ENCODE measurements around the gene ABLIM3.

Gene ABLIM3

DNA sequence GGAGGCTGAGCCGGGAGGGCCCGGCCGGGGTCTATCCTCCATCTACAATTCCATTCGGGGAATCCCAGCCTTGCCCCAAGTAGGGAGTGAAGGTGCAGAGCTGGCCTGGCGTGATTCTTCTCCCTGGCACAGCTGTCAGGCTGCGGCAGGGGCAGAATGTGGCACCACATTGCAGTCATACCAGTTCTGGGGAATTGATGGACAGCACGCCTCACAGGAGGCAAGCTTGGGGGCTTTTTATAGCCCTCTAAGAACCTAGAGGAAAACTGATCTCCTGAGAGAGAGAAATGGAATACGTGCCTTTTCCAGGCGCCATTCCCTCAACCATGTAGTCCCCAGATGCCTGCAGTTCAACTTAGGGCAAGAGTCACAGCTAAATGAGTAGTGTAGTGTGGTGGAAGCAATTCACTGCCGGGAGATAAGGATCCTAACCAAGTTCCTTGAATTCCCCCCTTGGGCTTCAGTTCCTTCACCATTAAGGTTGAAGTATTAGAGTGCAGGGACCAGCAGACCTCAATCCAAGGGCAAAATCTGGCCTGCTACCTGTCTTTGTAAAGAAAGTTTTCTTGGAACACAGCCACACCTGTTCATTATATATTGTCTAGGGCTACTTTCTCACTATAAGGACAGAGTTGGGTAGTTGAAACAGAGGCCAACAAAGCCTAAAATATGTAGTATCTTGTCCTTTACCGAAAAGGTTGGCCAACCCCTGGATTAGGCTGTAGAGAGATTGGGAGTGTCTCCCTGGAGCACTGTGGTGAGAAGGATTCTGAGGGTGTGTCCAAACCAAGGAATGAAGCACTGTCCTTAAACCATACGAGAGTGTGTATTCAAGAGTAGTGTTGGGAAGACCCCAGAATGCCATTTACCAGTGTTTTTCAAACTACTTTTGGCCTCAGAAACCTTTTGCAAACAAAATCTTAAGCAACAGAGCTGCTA lies 141.0 kb downstream of the ABLIM3 start:
- no peak for DNase-seq (ENCODE audit: low read depth)

DNA sequence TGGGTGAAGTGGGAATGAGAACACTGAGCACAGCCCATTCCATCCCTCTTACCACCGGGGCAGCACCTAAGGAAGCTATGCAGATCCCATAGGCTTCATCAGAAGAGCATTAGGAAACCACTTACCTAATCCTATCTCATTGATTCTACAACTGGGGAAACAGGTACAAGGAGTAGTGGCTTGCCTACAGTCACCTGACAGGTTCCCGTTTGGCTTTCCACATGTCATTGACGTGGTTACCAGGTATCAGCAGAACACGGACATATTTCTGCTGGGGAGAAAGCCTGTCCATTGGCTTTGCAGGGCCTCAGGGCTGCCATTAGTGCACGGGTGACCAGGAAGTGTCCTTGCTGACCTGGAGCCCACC lies 141.7 kb downstream of the ABLIM3 start:
- no peak for DNase-seq (ENCODE audit: low read depth)

DNA sequence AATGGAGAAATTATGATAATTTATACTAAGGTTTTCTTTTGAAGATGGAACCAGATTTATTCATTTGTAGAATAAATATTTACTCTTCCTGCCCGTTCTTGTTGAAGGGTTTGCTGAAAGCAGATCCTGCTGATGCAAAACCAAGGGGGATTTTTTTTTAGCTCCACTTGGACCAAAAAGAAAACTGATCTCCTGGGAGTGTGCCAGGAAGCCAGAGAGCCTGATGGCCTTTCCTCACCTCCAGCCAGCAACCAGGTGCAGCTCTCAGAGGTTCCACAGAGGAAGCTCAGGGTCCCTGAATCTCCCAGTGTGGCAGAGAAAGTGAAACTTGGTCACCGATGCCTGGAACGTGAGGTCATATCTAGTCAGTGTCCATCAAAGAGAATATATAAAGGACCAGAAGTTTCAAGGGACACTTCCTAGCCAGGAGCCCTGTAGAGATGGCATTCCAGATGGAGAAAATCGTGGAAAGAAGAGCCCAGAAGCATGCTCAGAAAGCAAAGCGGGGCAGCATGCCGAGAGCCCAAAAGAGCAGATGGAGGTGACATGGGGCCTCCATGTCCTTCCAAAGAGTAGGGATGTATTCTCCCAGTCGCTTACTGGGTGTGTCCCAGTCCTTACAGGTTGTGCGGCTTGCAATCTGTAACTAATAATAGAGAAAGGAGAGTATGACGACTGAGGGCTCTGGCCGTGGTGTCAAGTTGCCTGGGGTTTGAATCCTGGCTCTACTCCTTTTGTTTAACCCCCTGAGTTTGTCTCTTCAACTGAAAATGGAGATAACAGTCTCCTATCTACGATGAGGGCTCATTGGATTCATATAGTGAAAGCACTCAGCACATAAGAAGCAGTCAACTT lies 142.6 kb downstream of the ABLIM3 start:
- no peak for DNase-seq (ENCODE audit: low read depth)

DNA sequence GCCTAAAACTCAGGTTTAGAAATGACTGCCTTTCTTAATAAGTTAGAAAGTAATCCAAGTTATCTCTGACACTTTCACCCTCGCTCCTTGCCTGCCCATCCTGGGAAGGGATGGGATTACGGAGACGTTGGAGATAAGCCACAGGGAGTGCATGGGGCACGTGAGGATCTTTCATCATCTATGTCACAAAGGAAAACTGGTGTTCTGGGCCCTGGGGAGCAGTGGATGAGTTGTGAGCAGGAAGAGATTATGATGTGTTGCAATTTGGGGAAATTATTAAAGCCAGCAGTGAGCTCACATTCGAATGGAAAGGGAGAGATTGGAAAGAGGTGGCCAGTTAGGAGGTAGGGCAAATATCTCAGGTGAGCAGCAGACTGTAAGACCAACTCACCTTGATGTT lies 143.2 kb downstream of the ABLIM3 start:
- DNase-seq (ENCODE audit: low read depth) = no peak

GRCh38 chr5:149285153-149285552 lies 143.9 kb downstream of the ABLIM3 start:
- no peak for DNase-seq (ENCODE audit: low read depth)

GRCh38 chr5:149288436-149288835 lies 147.1 kb downstream of the ABLIM3 start:
- DNase-seq (ENCODE audit: low read depth) = no peak

GRCh38 chr5:149289301-149289700 lies 148.0 kb downstream of the ABLIM3 start:
- DNase-seq (ENCODE audit: low read depth) = no peak

DNA sequence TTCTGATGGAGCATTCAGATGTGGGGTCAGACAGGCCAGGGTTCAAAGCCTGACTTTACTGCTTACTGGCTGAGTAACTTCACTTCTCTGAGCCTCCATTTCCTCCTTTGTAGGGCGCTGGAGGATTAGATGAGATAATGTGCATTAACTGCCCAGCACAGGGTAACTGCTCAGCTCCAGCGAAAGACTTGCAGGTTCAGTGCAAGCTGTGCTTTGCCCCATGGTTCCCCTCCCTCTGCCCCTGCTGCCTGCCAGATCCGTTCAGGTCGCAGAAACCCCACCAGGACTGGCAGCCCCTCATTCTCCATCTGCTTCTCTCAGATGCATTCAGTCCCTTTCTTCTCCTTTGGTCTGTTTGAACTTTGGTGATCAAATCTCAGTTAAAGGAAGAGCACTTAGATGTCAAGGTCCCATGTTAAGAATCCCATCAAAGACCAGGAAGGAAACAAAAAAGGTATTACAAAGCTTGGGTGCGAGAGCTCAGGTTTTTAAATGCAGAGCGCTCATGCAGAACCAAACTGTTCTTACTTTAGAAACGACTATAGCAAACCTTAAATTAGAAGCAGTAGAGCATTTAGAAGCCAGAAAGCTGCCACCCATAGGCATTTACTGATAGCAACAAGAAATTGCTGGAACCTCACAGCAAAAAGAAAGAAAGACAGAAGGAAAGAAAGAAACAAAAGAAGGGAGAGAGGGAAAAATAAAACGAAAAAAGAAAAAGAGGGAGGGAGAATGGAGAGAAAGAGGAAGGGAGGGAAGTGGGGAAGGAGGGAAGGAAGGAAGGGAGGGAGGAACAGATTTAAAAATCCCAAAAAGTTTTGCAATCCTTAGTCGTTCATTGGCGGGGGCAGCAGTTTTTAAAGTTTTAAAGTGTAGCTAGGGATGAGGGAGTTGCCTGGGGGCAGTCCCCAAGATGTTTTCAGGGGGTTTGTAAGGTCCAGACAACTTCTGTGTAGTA lies 153.9 kb downstream of the ABLIM3 start:
- DNase-seq (ENCODE audit: low read depth) = no peak

GRCh38 chr5:149297340-149298025 lies 156.2 kb downstream of the ABLIM3 start:
- no peak for DNase-seq (ENCODE audit: low read depth)

- no peak for DNase-seq (ENCODE audit: low read depth)
These were observed 156.9 kb downstream of the ABLIM3 start for GRCh38 chr5:149298163-149298562.

DNA sequence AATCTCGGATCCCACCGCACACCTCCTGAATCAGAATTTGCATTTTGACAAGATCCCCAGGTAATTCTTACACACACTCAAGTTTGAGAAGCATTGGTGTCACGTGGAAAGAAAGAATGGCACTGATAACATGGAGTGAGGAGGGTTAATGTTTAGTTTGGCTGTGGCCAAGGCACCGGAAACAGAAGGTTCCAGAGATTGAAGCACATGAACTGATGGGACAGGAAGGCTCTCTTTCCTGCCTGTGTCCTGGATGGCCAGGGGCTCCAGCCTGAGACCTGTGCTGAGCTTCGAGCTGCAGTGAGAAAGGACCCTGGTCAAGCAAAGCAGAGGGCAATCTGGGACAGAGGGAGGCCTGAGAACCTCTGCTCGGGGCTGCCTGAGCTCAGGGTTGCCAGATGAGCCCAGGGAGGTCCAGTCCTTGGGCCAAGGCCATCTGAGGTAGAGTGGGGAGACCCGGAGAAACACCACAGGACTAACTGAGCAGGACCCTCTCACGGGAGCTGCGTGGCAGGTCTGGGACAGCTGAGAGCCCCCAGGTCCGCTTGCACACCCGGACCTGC lies 157.6 kb downstream of the ABLIM3 start:
- no peak for DNase-seq (ENCODE audit: low read depth)

GRCh38 chr5:149299451-149300054 lies 158.3 kb downstream of the ABLIM3 start:
- no peak for DNase-seq (ENCODE audit: low read depth)

DNA sequence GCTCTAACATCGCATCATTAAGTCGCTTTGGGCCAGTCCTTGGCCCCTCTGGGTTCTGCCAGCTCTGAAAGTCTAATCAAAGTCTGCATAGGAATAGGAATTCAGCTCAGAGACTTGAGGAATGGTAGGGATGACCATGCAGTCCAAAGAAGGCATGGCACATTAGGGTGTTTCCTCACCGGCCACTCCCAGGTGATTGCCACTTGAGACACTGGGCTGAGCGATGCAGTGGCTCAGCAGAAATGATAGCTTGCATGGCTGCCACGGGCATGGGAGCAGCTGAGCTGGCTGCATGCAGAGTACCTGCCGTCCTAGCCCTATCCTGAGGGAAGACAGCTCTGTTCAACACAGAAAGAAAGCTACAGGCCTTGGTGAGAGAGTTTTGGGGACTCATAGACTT lies 159.1 kb downstream of the ABLIM3 start:
- no peak for DNase-seq (ENCODE audit: low read depth)

DNA sequence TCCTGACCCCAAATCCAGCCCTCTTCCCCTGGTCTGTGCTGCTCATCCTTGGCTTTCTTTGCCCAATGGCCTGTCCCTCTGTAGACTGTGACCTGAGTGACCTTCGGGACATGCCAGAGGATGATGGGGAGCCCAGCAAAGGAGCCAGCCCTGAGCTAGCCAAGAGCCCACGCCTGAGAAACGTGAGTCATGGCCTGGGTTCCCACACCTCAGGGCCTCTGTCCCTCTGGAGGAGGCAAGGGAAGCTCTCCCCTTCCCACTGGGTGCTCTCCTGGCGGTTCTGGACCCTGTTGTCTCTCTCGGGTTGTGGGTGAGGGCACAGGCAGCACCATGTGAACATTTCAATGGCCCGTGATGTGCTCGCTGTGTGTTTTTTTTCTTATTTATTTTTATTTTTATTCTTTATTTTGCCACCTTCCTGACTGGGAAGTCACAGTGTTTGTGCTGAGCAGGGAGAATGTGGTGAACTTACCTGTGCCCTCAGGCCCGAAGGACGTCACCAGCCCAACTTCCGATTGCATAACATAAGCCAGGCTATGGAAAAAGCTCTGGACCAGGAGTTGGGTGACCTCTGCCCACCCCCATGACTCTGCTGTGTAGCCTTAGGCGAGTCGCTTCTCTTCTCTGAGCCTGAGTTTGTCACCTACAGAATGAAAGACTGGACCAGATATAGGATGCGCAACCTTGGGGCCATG lies 159.9 kb downstream of the ABLIM3 start:
- DNase-seq (ENCODE audit: low read depth) = no peak

DNA sequence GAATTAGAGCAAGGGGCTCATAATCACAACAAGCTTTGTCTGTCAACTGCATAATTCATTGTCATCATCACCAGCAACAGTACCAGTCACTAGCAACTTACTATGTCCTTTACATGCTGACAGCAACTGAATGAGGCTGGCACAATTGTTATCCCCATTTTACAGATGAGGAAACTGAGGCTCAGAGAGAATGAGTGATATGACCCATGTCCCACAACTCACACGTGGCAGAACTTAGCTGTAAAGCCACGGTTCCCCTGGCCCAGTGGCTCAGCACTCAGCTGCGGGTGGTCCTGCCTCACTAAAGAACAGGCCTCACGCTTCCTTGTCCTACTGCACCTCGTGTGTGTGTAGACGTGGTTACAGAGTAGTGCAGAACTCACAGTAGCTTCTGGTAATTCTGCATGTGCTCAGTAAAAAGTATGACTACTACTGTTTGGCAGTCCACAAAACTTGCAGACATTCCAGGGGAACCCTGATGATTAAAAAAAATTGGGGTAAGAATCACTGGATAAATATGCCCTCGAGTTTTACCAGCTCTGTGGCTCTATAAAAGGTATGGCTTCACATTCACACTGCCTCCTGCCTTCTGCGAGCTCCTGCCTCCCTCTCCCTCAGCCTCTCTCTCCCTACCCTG lies 160.6 kb downstream of the ABLIM3 start:
- DNase-seq (ENCODE audit: low read depth) = no peak

DNA sequence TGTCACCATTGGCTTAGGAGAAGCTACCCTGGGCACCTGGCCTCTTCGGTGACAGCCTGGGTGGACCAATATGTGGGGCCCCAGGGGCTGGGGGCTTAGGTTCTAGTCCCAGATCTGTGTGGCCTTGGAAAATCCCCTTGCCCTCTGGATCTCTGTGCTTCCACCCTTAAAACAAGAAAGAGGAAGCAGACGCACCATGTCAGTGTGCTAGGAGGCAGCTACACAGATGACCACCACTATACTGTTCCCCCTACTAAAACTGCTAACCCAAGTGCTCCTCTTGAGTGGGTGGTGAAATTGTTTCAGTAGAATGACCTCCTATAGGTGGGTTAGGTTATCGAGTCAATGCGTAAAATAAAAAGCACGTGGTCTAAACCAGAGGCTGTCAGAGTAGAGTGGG lies 161.3 kb downstream of the ABLIM3 start:
- no peak for DNase-seq (ENCODE audit: low read depth)

DNA sequence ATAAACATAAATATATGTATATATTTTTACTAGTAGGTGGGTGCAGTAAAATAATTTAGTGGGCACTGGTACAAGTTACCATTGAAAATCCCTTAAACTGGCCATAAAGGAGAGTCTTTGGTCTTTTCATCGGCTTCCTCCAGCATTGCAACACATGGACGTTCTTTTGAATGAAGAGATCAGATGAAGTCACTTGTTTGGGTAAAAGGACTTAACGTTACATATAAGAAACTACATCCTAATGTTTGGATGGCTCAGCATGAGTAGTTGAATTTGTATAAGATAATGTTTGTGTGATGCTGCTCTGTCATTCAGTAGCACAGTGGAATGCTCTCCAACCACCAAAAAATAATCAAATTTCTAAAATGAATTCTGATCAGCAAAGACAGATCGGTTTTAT lies 161.9 kb downstream of the ABLIM3 start:
- DNase-seq (ENCODE audit: low read depth) = no peak

DNA sequence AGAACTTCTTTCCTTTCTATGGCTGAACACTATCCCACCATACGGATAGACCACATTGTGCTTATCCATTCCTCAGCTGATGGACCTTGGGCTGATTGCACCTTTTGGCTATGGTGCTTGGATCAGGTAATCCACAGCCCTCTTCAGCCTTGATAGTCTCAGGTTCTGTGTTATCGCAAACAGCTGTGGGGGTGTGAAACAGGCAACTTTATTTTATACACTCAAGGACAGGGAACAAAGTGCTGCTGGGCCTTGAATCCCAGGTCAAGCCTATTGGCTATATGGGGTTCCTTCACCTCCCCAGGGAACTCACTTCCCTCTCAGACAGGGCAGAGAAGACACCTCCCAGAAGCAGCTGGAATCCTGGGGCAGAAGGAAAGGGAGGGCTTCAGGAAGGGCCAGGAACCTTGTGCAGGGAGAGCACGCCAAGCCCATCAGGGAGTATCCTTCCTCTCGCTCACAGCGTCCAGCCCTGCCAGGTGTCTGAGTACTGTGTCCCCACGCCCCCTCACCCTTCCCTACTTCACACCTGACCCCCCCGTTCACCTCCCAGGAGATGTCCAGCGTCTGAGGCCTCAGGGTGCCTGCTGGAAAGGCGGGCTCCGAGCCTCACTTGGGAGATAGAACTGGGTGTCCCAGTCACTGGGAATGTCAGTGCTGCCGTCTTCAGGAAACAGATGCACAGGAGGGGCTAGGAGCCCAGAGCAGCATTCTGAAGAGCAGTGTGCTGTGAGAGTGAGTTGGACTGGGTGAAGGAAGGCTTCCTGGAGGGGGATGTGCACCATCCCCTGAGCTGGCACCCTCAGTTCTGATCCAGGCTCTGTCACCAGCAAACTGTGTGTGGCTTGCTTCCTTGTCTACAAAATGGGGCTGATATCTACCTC lies 163.1 kb downstream of the ABLIM3 start:
- no peak for DNase-seq (ENCODE audit: low read depth)

All from stimulated activated CD8-positive, alpha-beta memory T cell treated with anti-CD3 and anti-CD28 coated beads, Interleukin-15, amount 100 ng/mL, for 1 hour (primary cell).